SKM-1 (cell line): ENCODE data around the gene ZNF22.
A peak's percentile ranks its signal among the peaks of the same experiment; 100 is the strongest.
"Not testable (repeated sequence)": the region's sequence is repeated elsewhere in the genome, so short reads cannot be mapped to it uniquely, and the experiment has no call there.

Experiments used
- DNase-seq: peaks from one replicate; lab custom pipeline; 2025; ENCODE audit not compliant: unreplicated experiment; lab: John Stamatoyannopoulos, UW

The ZNF22 gene

DNA sequence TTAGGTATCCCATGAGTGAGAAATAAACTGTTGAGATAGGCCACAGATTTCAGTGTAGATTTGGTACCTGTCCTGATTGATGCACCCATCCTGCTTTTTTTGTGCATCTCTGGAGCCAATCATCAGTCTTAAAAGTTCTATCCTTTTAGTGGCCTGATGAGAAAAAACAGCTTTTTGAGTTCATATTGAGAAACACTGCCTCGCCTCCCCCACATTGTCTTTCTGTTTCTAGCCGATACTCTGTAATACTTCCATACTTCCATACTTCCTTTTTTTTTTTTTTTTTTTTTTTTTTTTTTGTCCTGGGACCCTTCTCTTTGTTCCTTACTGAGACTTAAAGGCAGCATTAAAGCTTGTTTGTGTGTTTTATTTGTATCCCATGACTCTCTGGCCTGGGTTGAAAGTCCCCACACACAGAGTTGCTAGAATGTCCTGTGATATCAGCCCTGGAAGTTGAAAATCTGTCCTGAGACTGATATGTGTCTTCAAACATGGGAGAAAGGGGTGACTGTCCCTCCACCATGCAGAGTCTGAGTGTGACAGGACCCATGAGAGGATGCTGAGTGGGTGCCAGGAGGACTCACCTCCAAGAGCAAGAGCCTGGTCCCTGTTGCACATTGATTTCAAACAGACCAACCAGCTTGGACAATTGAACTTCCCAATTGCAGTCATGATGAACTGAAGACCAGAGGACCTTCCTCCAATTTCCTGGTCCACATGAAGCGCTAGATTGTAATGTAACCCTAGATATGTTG lies 5.7 kb downstream of the ZNF22 start:
- no peak for DNase-seq

- peak; percentile 91 for DNase-seq
Measured at GRCh38 chr10:45008524-45009161, 7.9 kb downstream of the ZNF22 start.

- not testable (repeated sequence) for DNase-seq
Measured at GRCh38 chr10:45014557-45014956, 13.8 kb downstream of the ZNF22 start.

GRCh38 chr10:45015590-45015989 lies 14.9 kb downstream of the ZNF22 start:
- DNase-seq, result no peak

DNA sequence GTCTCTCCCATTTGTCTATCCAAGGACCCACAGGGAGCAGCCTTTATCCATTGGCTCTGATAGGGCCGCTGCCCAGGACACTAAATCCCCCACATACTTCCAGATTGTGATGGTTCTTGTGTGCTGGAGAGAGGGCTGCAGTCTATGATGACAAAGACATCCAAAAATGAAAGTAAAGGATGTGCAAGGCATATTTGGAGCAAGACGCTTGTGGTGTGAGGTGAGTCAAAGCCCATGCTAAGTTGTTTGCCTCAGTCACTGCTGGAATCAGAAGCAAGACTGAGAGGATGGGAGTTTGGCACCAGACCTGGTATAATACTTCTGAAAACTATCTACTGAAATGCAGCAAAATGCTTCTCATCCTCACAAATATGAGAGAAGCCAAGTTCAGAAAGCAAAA lies 22.7 kb downstream of the ZNF22 start:
- DNase-seq, result no peak

DNA sequence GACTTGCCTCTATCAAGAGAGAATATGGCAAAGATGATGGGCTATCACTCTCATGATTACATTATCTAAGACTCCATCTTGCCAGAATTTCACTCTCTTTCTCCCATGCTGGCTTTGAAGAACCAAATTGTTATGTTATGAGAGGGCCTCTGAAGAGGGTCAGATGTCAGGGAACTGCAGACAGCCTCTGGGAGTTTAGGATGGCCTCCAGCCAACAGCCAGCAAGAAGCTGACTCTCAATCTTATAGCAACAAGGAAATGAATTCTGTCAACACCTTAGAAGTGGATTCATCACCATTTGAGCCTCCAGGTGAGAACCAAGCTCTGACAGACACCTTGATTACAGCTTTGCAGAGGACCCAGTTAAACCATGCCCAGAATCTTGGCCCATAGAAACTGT lies 33.6 kb downstream of the ZNF22 start:
- no peak for DNase-seq

DNA sequence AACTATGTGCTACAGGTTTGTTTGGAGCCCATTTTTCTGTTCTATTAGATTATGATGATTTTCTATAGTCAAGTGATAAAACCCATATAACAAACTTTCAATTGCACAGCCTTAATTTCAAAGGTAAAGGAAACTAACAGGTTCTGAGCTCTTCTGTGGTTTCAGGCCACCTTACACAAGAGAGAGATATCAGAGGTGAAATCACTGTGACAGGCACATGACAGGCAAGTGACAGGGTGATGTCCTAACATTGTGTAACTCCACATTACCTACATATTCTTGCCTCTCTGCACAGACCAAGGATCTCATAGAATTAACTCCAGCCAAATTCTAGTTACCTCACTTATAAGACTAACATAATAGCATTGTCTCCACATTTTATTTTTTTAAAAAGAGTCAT lies 35.0 kb downstream of the ZNF22 start:
- DNase-seq, result no peak

- no peak for DNase-seq
Measured at GRCh38 chr10:45040921-45041542, 40.3 kb downstream of the ZNF22 start.

GRCh38 chr10:45044290-45044689 lies 43.6 kb downstream of the ZNF22 start:
- no peak for DNase-seq

DNA sequence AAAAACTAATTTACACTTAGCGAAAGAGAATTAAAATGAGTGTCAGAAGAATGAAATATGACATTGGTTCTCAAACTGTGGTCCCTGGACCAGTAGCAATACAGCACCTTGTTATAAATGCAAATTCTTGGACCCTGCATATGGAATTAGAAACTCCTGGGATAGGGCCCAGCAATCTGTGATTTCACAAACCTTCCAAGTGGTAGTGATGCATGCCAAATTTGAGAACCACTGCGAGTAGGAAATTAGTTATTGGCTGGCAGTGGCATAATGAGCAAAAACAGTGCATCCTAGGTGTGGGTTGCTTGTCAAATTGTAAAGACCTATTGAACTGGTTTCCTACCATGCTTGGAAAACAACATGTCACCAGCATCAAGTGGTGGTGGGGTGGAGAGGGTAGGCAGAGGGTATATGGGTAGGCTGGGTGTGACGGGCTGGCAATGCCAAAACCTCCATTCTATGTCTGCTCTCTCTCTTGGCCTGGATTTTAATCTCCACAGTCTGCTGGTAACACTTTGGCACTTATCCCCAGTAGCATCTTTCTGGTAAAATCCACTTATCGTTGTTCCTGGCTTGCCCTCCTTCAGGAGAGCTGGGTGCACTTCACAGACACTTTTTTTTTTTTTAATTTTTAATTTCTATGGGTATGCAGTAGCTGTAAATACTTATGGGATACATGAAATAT lies 50.0 kb downstream of the ZNF22 start:
- DNase-seq, result no peak

DNA sequence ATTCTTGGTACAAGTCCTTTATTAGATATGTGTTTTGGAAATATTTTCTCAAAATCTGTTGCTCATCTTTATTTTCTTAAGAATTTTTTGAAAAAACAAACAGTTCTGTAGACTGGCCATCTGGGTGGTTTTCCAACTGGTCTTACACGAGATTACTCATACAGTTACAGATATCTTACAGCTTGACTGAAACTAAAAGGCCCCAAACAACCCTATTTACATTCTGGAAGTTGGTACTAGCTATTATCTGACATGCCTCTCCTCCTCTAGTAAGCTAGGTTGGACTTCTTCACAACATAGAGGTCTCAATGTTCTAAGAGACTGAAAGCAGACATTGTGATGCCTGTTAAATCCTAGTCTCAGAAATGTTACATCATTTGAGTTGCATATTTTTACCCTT lies 52.0 kb downstream of the ZNF22 start:
- no peak for DNase-seq

DNA sequence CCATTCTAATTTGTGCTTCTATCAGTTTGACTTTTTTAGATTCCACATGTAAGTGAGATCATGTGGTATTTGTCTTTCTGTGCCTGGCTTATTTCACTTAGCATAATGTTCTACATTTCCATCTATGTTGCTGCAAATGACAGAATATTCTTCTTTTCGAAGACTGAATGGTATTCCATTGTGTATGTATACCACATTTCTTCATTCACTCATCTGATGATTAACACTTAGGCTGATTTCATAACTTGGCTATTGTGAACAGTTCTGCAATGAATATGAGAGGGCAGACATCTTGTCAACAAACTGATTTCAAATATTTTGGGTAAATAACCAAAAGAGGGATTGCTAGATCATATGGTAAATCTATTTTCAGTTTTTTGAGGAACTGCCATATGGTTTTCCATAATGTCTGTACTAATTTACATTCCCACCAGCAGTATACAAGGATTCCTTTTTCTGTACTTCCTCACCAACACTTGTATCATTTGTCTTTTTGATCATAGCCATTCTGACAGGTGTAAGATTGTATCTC lies 52.9 kb downstream of the ZNF22 start:
- no peak for DNase-seq
